ENCODE results near the gene UNK. TPM values are rescaled to one million over a fixed set of nuclear protein-coding genes. Genes with fewer than 3 reads are reported as not detected.

UNK gene
- total and polyA plus RNA-seq, 2 donors (not counting 1 experiment from before 2014, with no cell fraction given): 35.5 to 70.3 TPM

DNA sequence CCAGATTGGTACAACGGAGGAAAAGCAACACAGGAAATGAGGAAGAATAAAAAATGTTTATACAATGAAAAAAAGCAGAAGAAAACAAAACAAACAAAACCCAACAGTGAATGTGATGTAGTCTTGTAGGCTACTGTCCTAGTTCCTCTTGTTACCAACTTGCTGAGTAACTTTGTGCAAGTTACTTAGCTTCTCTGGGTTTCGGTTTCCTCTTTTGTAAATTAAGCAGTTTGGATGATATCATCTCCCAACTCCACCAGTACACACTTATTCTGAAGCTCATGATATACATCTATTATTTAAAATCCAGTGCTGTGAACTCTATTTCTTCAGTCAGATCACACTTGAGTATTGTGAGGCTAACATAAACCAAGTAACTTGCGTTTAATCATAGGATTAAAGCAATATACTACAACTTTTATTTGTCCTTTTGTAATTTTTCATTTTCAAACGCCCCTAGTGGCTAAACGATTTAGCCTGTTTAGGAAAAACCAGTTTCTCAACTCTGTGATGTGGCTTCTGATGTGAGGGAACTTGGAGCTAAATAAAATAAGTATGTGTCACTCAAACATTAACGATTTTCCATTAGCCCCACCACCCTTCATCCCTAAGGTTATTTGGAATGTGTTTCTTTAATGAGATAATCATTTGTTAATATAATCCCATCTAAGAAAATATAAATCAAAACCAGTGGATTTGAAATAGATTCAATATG, 1.4 kb upstream of the UNK start:
- Histone ChIP-seq H3K4me3 (ENCODE audit: control extremely low read depth in 1 of 5, extremely low read depth in 1 of 5, insufficient read depth in 1 of 5, low read depth in 2 of 5, low read length in 4 of 5) (peak overlapping the region in 4 of 5 experiments; percentile 4 to 83 (median 14)), H2AFZ (ENCODE audit: insufficient read depth, low read depth, low read length, poor library complexity, severe bottlenecking) (peak overlapping the region; percentile 43), H3K36me3 (replicated peaks in 1 of 2; ENCODE audit: control extremely low read depth in 1 of 2, control insufficient read depth in 1 of 2, extremely low read depth in 1 of 2, insufficient read depth in 2 of 2, low read length in 1 of 2) (peaks cover under 1 to 8% of the 10 kb centered on the region in 2 experiments), H4K20me1 (ENCODE audit: control insufficient read depth, insufficient read depth, low read length, poor library complexity, severe bottlenecking) (peaks cover 13% of the 10 kb centered on the region), H3K27ac (ENCODE audit: low read length in 2 of 2) (peak overlapping the region; percentile 100), H3K9ac (ENCODE audit: low read length) (peak overlapping the region; percentile 88), H3K4me2 (replicated peaks; ENCODE audit: low read depth, low read length, poor library complexity, severe bottlenecking) (peak overlapping the region; percentile 83), H3K27me3 (replicated peaks in 1 of 4; ENCODE audit: control extremely low read depth in 1 of 4, control insufficient read depth in 3 of 4, insufficient read depth in 4 of 4, low read length in 3 of 4) (no peaks in the 10 kb centered on the region), H3K9me3 (ENCODE audit: control extremely low read depth in 1 of 3, control insufficient read depth in 2 of 3, insufficient read depth in 1 of 3, low read length in 2 of 3) (no peaks in the 10 kb centered on the region), H3K79me2 (ENCODE audit: control insufficient read depth, insufficient read depth, low read length) (peaks cover 45% of the 10 kb centered on the region), H3K4me1 (ENCODE audit: control insufficient read depth in 2 of 2, insufficient read depth in 2 of 2, low read length in 2 of 2) (peaks cover 42 to 55% of the 10 kb centered on the region in 2 donors)
- Mint-ChIP-seq H3K27me3 (no peaks in the 10 kb centered on the region), H3K27ac (peak overlapping the region; percentile 100), H3K9me3 (ENCODE audit: insufficient read depth) (peaks cover 3% of the 10 kb centered on the region), H3K4me3 (peak overlapping the region; percentile 96), H3K4me1 (peaks cover 59% of the 10 kb centered on the region)
- no CpG with 5 or more reads among the region's 6 CpGs for WGBS (ENCODE audit: insufficient coverage)
- intact Hi-C loops (cut with micrococcal nuclease): loop anchor here (2.0 kb wide), 1 partner anchor 482 kb away; the partner anchor contains the start of gene UBALD2
- TF ChIP-seq, protein P1, sequence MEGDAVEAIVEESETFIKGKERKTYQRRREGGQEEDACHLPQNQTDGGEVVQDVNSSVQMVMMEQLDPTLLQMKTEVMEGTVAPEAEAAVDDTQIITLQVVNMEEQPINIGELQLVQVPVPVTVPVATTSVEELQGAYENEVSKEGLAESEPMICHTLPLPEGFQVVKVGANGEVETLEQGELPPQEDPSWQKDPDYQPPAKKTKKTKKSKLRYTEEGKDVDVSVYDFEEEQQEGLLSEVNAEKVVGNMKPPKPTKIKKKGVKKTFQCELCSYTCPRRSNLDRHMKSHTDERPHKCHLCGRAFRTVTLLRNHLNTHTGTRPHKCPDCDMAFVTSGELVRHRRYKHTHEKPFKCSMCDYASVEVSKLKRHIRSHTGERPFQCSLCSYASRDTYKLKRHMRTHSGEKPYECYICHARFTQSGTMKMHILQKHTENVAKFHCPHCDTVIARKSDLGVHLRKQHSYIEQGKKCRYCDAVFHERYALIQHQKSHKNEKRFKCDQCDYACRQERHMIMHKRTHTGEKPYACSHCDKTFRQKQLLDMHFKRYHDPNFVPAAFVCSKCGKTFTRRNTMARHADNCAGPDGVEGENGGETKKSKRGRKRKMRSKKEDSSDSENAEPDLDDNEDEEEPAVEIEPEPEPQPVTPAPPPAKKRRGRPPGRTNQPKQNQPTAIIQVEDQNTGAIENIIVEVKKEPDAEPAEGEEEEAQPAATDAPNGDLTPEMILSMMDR (IDR thresholded peaks at IDR 0.05): peak; percentile 87
- no peak for TF ChIP-seq EZH2 (IDR thresholded peaks at IDR 0.05; ENCODE audit: borderline replicate concordance, insufficient read depth, low read depth, low read length, poor library complexity, severe bottlenecking)
- DNase-seq (peak; percentile 85), ATAC-seq (ENCODE audit: low read depth) (peak; percentile 7)
- ChIA-PET POLR2A (interaction anchor here (0.6 to 5.5 kb wide), 11 partner anchors 10 to 485 kb away, joined by 3 to 38 read pairs (median 5); partner anchors contain the start of genes GALK1, TSEN54, UNC13D and WBP2), CTCF (interaction anchor here (0.7 to 5.2 kb wide), 20 partner anchors 8 to 487 kb away, joined by 3 to 33 read pairs (median 4); partner anchors contain the start of genes GALK1, MRPL38, TRIM65 and UNC13D)

Measured in B cell (primary cell).